Neural progenitor cell (in vitro differentiated cells): ENCODE data around the gene MRM3.

ENCODE experiments used
- EZH2 ChIP-seq: fragments of 200-600 bp; sonication (generic); IDR thresholded peaks from 2 replicates; pipeline ENCODE4 v1.6.1; 2017; ENCODE audit warnings: antibody characterized with exemption, mild to moderate bottlenecking, moderate library complexity
- EZH2phosphoT487 ChIP-seq: fragments of 200-600 bp; sonication (generic); IDR thresholded peaks from 2 replicates; pipeline ENCODE4 v1.6.1; 2017; ENCODE audit warnings: antibody characterized with exemption
- TF ChIP-seq, protein P1 (sequence below): fragments of 200-600 bp; sonication (generic); IDR thresholded peaks from 2 replicates; pipeline ENCODE4 v1.5.1; 2017; ENCODE audit warnings: antibody characterized with exemption, mild to moderate bottlenecking

- TF ChIP-seq EZH2phosphoT487 (no peak), EZH2 (no peak)
- TF ChIP-seq, protein P1, sequence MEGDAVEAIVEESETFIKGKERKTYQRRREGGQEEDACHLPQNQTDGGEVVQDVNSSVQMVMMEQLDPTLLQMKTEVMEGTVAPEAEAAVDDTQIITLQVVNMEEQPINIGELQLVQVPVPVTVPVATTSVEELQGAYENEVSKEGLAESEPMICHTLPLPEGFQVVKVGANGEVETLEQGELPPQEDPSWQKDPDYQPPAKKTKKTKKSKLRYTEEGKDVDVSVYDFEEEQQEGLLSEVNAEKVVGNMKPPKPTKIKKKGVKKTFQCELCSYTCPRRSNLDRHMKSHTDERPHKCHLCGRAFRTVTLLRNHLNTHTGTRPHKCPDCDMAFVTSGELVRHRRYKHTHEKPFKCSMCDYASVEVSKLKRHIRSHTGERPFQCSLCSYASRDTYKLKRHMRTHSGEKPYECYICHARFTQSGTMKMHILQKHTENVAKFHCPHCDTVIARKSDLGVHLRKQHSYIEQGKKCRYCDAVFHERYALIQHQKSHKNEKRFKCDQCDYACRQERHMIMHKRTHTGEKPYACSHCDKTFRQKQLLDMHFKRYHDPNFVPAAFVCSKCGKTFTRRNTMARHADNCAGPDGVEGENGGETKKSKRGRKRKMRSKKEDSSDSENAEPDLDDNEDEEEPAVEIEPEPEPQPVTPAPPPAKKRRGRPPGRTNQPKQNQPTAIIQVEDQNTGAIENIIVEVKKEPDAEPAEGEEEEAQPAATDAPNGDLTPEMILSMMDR, result no peak
Measured at GRCh38 chr17:796609-797008, 14.5 kb downstream of the MRM3 start.
